Adrenal gland (tissue), 12 donors: ENCODE results near the gene CAPN8. TPM values are rescaled to one million over a fixed set of nuclear protein-coding genes. Genes with fewer than 3 reads are reported as not detected.

Experiments used
- DNase-seq, 7 donors: peaks; one replicate each; pipeline ENCODE4 v3.0.0-alpha.2; 2019 to 2020
- H3K27ac ChIP-seq, 5 donors: fragments of 200-600 bp; sonication (generic) in 4 of 5; 1 replicate in 3 of 5; 2 replicates in 2 of 5; pipeline versions ENCODE4 v1.5.1 to v1.8.0; 2016 to 2020; ENCODE audit warnings: mild to moderate bottlenecking in 1 of 5
- H3K27me3 ChIP-seq: fragments of 200-600 bp; 2 replicates; pipeline ENCODE4 v1.8.0; 2021
- H3K36me3 ChIP-seq, 2 donors: fragments of 200-600 bp; replicated peaks in 1 of 2; 1 replicate in 1 of 2; 2 replicates in 1 of 2; pipeline versions ENCODE4 v1.5.1 to v1.8.0; 2018 to 2022
- H3K4me1 ChIP-seq, 2 donors: fragments of 200-600 bp; replicated peaks in 1 of 2; 1 replicate in 1 of 2; 2 replicates in 1 of 2; pipeline versions ENCODE4 v1.5.1 to v1.8.0; 2018 to 2021
- H3K4me3 ChIP-seq, 4 donors: fragments of 200-600 bp; sonication (generic) in 3 of 4; one replicate each; pipeline ENCODE4 v1.5.1; 2016 to 2018
- H3K9me3 ChIP-seq, 3 donors: fragments of 200-600 bp; sonication (generic) in 1 of 3; replicated peaks in 1 of 3; 1 replicate in 2 of 3; 2 replicates in 1 of 3; pipeline versions ENCODE4 v1.5.1 to v1.8.0; 2016 to 2021
- POLR2A ChIP-seq, 2 donors: fragments of 450-650 bp; IDR thresholded peaks; one replicate each; pipeline ENCODE4 v1.6.1; 2017; ENCODE audit warnings: antibody characterized with exemption in 2 of 2, mild to moderate bottlenecking in 2 of 2, moderate library complexity in 1 of 2
- WGBS, 4 donors: extraction: QIAGEN DNeasy Blood & Tissue Kit in 2 of 4; methylation state at CpG; one replicate each; pipeline versions ENCODE4 v1.1.5 to v1.1.7; 2013 to 2017; 5-methylcytosine and 5-hydroxymethylcytosine counted together
- intact Hi-C, 2 donors: fragments of 100-400 bp; cut with DNase I; formaldehyde crosslinking; loops; one replicate each; pipeline versions ENCODE4 v1.14.1 to v1.15.0; 2022 to 2023
- polyA plus RNA-seq, 3 donors: library from polyadenylated mRNA; stranded (reverse); fragments of 200-250 nt in 2 of 3; fragments of 350-450 nt in 1 of 3; fragmentation: Illumina TruSeq in 1 of 3; extraction: RNeasy Lipid Tissue Mini Kit (QIAGEN cat#74804) in 1 of 3; gene quantifications; one replicate each; pipeline ENCODE4 v1.2.3, GENCODE V29; 2013 to 2014
- total RNA-seq, 9 donors: library from RNA; depleted of rRNA in 4 of 9; stranded (reverse); fragments of >200 nt in 4 of 9; fragments of 120-200 nt in 1 of 9; fragmentation: NEBNext Ultra II Directional in 1 of 9; extraction: Animal tissue kit (Norgen Biotek cat#: 25700) in 1 of 9; gene quantifications; one replicate each; pipeline versions ENCODE4 v1.1.0 to v1.2.4, GENCODE V29; 2013 to 2023
- TF ChIP-seq, protein P1 (sequence below), 6 experiments: fragments of 450-650 bp in 4 of 6; fragments of 200-600 bp in 2 of 6; sonication (generic) in 1 of 6; IDR thresholded peaks; 1 replicate in 5 of 6; 2 replicates in 1 of 6; pipeline versions ENCODE4 v1.5.1 to v1.8.0; 2016 to 2021; ENCODE audit warnings: antibody characterized with exemption in 6 of 6, mild to moderate bottlenecking in 2 of 6, moderate library complexity in 1 of 6
- donor health status: healthy with polysubstance abuse.
- donor health status: Bipolar disorder and iron deficiency.
- donor health status: DM: yes; HTN: yes; CAD: no.
- donor health status: DM: no; HTN: no; CAD: no.
- donor health status: DM: no; HTN: no; CAD: no.
- donor health status: DM: yes; HTN: yes; CAD: no.

CAPN8 gene
- total and polyA plus RNA-seq, 12 donors = 0.14 to 1.7 (median 0.79) TPM; not detected in 4

- TF ChIP-seq, protein P1, sequence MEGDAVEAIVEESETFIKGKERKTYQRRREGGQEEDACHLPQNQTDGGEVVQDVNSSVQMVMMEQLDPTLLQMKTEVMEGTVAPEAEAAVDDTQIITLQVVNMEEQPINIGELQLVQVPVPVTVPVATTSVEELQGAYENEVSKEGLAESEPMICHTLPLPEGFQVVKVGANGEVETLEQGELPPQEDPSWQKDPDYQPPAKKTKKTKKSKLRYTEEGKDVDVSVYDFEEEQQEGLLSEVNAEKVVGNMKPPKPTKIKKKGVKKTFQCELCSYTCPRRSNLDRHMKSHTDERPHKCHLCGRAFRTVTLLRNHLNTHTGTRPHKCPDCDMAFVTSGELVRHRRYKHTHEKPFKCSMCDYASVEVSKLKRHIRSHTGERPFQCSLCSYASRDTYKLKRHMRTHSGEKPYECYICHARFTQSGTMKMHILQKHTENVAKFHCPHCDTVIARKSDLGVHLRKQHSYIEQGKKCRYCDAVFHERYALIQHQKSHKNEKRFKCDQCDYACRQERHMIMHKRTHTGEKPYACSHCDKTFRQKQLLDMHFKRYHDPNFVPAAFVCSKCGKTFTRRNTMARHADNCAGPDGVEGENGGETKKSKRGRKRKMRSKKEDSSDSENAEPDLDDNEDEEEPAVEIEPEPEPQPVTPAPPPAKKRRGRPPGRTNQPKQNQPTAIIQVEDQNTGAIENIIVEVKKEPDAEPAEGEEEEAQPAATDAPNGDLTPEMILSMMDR (IDR thresholded peaks at IDR 0.05) = no peak
- TF ChIP-seq POLR2A (IDR thresholded peaks at IDR 0.05) = no peak
- no peaks in the 10 kb centered on the region for H3K9me3 ChIP-seq
- H3K4me1 ChIP-seq = no peaks in the 10 kb centered on the region
- DNase-seq = no peak
- H3K4me3 ChIP-seq = no peak overlapping the region
- H3K27ac ChIP-seq = no peak overlapping the region
- WGBS, 4 donors = 83 to 87% (median 86%) methylated on average over 4 of the region's 4 CpGs
- H3K36me3 ChIP-seq = no peaks in the 10 kb centered on the region
- H3K27me3 ChIP-seq = no peaks in the 10 kb centered on the region
- intact Hi-C loops = no loop called here
Measured at GRCh38 chr1:223543560-223543959, 121.9 kb downstream of the CAPN8 start.

DNA sequence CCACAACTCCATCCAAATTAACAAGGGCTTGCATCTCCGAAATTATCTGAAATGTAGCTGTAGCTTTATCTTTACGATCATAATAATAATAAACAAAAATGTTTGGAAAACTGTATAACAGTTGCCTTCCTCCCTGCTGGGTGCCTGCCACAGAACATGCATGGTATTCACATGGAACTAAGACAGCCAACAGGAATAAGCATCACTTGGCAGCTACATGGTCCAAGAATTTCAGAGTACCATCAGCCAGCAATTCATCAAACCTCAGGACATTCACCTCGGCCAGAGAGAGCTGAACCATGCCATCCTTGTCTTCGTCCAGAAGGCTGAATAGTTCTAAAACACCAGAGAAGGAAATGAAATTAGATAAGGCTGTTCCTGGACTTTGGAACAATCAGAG lies 122.7 kb downstream of the CAPN8 start:
- Histone ChIP-seq H3K4me1 (no peaks in the 10 kb centered on the region), H3K4me3 (no peak overlapping the region), H3K9me3 (no peaks in the 10 kb centered on the region), H3K27me3 (no peaks in the 10 kb centered on the region), H3K27ac (no peak overlapping the region), H3K36me3 (no peaks in the 10 kb centered on the region)
- intact Hi-C loops = no loop called here
- no peak for DNase-seq
- 59 to 83% (median 67%) methylated on average over 4 of the region's 4 CpGs for WGBS, 4 donors
- no peak for TF ChIP-seq POLR2A (IDR thresholded peaks at IDR 0.05)
- TF ChIP-seq, protein P1 (IDR thresholded peaks at IDR 0.05) = no peak

- no peak for DNase-seq
- Histone ChIP-seq H3K4me3 (no peak overlapping the region), H3K27me3 (no peaks in the 10 kb centered on the region), H3K4me1 (no peaks in the 10 kb centered on the region), H3K27ac (no peak overlapping the region), H3K36me3 (no peaks in the 10 kb centered on the region), H3K9me3 (no peaks in the 10 kb centered on the region)
- intact Hi-C loops = no loop called here
- TF ChIP-seq POLR2A (IDR thresholded peaks at IDR 0.05) = no peak
- TF ChIP-seq, protein P1 (IDR thresholded peaks at IDR 0.05) = no peak
- WGBS, 4 donors = 77 to 88% (median 85%) methylated on average over 11 of the region's 11 CpGs
Measured at GRCh38 chr1:223540485-223541106, 124.9 kb downstream of the CAPN8 start.

DNA sequence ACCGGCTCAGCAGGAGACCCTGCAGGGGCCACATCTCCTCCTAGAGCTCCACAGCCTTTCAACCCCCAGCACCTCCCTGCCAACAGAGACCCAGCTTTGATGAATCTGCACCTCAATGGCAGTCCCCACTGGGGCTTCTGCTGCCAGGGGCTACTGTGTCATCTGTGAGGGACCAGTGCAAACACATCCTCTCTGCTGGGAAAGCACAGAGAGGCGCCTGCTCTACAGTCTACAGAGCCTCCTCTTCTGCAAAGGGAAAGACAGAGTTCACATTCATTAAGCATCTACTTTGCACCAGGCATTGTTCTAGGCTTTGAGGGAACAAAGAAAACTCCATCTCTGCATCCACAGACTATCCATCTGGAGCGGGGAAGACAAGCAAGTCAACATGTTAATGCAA lies 125.8 kb downstream of the CAPN8 start:
- 76 to 94% (median 88%) methylated on average over 2 to 3 of the region's 3 CpGs for WGBS, 4 donors
- TF ChIP-seq POLR2A (IDR thresholded peaks at IDR 0.05) = no peak
- TF ChIP-seq, protein P1 (IDR thresholded peaks at IDR 0.05) = no peak
- H3K4me1 ChIP-seq = no peaks in the 10 kb centered on the region
- no peaks in the 10 kb centered on the region for H3K9me3 ChIP-seq
- DNase-seq = no peak
- H3K27me3 ChIP-seq = no peaks in the 10 kb centered on the region
- no peak overlapping the region for H3K27ac ChIP-seq
- intact Hi-C loops = no loop called here
- H3K36me3 ChIP-seq = no peaks in the 10 kb centered on the region
- no peak overlapping the region for H3K4me3 ChIP-seq
